ENCODE data around the gene C16orf96.

Gene C16orf96

DNA sequence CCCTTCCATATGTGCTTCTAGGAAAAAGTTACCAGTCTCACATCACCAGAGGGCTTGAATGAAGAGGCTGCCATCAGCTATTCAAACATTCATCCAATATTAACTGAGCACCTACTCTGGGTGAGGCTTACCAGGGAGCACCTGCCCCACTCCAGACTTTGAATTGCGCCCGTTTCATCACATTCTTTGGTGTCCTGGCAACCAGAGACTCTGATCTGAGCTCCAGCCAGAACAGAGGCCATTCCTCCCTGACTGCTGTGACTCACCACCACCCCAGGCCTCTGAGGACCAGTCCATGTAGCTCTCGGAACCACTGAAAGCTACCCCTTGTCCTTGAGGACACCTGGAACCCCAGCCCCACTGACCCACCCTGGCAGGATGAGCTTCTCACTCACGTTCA, at the start of gene C16orf96:
TSS of gene C16orf96 (plus strand) at position 229 of the 400 bp plus-strand sequence. CDS start at position 379, 150 bp downstream.
- DNase-seq (ENCODE audit: low read depth, low spot score), result peak; percentile 40

DNA sequence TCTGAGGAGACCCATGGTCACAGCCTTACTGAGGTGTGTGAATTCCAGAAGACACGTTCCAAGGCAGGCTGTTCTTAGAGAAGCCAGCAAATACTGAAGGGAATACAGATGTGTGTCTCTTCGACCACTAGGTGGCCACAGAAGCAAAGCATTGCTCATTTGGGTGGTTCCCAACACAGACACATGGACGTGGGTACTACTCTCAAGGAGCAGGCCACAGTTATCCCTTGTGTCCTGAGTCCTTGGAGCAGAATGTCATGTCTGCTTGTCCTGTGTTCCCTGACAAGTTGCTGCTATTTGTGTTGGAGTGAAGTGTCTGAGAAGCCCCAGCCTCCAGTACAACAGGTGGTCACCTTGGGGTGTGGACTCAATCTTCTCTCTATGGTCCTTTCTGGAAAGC, 49.7 kb upstream of the C16orf96 start:
- DNase-seq (ENCODE audit: low read depth, low spot score), result peak; percentile 85

DNA sequence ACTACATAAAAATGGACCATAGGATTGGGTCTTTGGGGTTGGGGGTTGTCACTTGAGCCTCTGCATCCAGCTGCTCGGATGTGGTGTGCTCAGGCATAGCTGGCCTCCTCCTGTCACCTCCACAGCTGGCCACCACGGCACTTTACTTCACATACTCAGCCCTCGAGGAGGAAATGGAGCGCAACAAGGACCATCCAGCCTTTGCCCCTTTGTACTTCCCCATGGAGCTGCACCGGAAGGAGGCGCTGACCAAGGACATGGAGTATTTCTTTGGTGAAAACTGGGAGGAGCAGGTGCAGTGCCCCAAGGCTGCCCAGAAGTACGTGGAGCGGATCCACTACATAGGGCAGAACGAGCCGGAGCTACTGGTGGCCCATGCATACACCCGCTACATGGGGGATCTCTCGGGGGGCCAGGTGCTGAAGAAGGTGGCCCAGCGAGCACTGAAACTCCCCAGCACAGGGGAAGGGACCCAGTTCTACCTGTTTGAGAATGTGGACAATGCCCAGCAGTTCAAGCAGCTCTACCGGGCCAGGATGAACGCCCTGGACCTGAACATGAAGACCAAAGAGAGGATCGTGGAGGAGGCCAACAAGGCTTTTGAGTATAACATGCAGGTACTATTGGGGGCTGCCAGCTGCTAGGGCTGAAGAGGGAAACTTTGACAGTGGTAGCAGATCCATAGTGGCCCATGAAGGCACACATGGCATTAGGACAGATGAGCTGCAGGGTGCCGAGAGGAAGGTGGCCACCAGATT, 48.4 kb upstream of the C16orf96 start:
- no peak for DNase-seq (ENCODE audit: low read depth, low spot score)

DNA sequence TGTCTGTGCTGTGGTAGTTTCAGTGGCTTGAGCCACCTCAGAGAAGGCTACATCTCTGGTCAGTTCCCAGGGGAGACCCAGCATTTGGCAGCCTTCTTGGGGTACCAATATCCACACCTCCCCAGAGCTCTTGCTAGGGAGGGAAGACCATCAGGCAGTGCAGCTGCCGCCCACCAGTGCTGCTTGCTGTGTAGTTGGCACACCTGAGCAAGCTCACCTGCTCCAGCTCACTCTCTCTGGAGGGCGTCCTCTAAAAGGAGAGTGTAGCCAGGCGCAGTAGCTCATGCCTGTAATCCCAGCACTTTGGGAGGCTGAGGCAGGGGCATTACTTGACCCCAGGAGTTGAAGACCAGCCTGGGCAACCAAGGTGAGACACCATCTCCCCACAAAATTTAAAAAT, 47.3 kb upstream of the C16orf96 start:
- DNase-seq (ENCODE audit: low read depth, low spot score), result no peak

DNA sequence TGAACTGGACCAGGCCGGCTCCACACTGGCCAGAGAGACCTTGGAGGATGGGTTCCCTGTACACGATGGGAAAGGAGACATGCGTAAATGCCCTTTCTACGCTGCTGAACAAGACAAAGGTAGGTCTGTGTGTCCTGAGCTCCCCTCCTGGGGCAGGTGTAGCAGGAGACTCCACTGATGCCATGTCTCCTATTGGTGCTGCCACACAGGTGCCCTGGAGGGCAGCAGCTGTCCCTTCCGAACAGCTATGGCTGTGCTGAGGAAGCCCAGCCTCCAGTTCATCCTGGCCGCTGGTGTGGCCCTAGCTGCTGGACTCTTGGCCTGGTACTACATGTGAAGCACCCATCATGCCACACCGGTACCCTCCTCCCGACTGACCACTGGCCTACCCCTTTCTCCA, 46.7 kb upstream of the C16orf96 start:
- DNase-seq (ENCODE audit: low read depth, low spot score), result no peak

DNA sequence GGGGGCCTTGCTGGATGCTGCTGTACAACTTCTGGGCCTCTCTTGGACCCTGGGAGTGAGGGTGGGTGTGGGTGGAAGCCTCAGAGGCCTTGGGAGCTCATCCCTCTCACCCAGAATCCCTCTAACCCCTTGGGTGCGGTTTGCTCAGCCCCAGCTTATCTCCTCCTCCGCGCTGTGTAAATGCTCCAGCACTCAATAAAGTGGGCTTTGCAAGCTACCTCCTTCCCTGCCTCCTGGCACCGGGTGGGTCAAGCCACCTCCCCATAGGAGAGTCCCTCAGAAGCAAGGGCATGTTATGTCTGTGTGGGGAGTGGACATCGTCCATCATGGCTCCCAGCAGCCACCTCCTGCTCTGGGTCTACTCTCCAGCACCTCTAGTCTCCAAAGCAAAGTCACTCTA, 46.0 kb upstream of the C16orf96 start:
- no peak for DNase-seq (ENCODE audit: low read depth, low spot score)

DNA sequence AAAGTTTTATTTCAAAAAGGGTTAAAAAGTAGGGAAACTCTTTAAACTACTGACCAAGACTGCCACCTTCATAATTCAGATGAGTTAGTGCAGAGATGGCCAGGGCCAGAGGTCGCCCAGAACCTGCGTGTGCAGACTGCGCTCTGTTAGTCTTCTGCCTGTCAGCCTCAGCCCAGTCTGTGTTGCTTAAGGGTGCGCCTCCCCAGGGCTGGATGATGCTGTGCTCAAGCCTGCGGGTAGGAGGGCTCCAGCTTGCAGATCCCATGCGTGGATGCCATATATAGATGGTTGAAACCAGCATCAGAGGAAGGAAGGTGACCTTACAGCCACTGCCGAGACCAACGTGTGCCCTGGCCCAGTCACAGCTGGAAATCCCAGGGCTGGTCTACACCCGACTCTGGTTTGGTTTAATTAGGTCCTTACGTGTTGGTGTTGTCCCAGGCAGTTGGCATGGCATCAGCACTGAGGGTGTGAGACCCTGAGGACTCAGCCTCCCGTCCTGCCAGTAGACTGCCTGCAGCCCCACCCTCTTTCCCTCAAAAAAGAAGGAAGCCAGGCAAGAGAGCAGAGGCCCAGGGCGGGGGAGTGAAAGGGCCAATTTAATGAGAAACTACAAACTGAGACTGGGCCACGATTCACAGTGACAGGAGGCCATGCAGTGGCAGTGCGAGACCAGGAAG, 45.3 kb upstream of the C16orf96 start:
- no peak for DNase-seq (ENCODE audit: low read depth, low spot score)

DNA sequence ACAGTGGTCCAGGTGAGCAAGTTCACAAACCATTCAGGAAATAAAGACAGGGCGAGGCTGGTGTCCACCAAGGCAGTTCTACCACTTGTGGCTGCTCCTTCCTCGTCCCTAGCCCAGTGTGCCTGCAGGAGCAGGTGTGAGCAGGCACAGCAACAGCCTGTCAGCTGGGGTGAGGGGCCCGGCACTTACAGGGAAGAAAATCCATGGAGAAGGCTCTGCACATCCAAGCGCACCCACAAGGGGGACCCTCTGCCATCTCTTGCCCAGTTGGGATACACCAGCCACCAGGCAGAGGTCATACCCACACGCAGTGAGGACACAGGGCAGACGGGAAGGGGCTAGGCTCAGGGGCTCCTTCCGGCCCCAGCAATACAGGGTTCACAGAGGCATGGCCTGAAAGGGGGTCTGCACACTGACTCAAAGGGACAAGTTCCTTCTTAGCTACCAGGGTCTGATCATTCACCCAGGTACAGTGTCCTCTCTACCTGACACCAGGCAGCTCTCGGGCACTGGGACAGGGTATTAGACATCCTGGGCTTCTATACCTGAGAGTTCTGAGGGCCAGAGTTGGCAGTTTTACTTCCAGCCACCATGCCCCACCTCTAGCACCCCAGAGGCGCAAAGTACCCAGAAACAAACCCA, 44.6 kb upstream of the C16orf96 start:
- peak; percentile 67 for DNase-seq (ENCODE audit: low read depth, low spot score)

DNA sequence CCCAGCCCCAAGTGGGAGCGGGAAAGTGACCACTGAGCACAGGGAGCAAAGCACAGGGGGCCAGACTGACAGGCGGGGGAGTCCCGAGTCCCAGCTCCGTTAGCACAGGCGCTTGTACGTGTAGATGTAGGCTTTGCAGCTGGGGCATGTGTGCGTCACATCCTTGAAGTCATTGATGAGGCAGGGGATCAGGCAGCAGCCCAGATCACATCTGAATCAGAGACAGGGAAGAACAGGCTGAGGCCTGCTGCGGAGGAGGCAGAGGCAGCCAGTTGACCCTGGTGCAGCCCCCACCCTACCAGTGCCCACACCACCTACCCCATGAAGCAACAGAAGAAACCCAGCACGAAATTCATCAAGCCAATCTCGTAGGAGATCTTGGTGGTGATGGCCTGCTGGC, 43.7 kb upstream of the C16orf96 start:
- no peak for DNase-seq (ENCODE audit: low read depth, low spot score)

DNA sequence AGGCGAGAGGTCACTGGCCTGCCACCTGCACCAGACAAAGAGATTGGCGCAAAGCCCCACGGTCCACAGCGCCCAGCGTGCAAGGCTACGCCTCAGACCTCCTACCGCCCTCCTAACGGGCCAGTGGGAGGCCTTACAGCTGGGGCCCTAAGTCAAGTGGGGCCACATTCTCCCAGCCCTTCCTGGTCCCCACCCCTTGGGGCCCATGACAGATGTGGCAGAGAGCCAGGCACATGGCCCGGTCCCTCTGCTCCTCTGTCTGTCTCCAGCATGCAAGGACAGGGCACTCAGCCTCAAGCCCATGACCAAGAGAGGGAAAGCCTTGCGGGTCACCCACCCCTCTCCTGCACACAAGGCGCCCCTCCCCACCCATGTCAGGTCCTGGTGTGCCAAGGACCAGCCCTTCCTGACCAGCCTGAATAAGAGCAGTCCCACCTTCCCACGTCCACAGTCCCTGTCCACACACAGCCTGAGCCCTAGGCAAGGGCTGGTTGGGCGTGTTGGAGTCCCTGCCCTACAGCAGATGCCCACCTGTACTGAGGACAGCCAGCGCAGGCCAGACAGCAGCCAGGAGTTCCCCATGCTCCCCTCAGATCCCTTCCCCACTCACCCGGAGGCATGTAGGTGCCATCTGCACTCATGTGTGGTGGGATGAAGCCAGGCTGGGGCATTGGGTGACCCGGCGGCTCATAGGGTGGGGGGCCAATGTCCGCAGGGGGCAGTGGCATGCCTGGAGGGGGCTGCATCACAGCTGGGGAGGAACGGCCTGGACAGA, 42.9 kb upstream of the C16orf96 start:
- no peak for DNase-seq (ENCODE audit: low read depth, low spot score)

DNA sequence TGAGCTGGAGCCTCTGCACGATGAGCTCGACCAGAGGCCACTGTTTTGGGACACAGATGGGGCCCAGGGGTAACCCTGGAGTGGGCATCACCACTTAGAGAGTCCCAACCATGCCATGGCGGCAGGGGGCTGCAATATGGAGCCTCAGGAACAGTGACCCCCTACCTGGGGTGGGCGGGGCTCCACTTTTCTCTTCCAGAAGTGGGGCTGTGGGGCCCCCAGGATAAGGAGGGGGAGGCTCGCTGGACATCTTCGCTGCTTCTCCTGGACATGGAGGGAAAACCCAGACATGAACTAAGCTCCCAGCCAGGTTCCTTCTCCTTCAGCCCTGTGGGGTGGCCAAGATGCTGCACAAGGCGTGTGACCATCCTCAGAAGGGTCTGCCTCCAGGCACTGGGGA, 42.3 kb upstream of the C16orf96 start:
- no peak for DNase-seq (ENCODE audit: low read depth, low spot score)

DNA sequence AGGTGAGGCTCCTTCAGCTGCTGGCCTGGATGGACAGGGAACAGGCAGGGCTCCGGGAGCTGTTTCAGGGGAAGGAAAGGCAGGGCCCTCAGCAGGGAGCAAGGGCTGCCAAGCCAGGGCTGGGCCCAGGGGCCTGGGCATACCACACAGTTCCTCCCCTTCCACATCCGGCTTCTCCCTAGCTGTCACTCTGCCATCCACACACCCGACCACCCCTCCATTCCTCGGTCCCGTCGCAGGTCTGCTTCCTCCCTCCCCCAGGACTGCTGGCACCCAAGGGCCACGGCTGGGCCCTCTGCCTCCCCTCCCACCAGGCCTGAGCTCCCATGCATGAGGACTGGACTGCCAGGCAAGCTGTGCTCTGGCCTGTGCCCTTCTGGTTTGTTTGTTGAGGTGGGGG, 41.5 kb upstream of the C16orf96 start:
- no peak for DNase-seq (ENCODE audit: low read depth, low spot score)

DNA sequence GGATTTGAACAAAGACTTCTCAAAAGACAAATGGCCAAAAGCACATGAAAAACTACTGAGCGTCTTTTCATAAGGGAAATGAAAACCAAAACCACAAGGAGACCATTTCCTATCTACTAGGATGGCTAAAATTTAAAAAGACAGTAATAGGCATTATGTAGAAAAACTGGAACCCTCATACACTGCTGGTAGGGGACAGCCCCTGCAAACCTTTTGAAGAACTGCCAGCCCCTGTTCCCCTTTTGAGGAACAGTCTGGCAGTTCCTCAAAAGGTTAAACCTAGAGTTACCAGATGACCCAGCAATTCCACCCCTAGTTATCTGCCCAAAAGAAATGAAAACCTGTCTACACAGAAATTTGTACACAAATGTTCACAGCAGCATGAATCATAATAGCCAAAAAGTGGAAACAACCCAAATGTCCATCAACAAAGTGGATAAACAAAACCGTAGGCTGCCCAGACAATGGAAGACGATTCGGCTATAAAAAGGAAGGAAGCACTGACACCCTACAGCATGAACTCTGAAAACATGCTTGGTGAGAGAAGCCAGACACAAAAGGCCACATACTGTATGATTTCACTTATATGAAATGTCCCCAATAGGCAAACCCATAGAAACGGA, 40.4 kb upstream of the C16orf96 start:
- no peak for DNase-seq (ENCODE audit: low read depth, low spot score)

DNA sequence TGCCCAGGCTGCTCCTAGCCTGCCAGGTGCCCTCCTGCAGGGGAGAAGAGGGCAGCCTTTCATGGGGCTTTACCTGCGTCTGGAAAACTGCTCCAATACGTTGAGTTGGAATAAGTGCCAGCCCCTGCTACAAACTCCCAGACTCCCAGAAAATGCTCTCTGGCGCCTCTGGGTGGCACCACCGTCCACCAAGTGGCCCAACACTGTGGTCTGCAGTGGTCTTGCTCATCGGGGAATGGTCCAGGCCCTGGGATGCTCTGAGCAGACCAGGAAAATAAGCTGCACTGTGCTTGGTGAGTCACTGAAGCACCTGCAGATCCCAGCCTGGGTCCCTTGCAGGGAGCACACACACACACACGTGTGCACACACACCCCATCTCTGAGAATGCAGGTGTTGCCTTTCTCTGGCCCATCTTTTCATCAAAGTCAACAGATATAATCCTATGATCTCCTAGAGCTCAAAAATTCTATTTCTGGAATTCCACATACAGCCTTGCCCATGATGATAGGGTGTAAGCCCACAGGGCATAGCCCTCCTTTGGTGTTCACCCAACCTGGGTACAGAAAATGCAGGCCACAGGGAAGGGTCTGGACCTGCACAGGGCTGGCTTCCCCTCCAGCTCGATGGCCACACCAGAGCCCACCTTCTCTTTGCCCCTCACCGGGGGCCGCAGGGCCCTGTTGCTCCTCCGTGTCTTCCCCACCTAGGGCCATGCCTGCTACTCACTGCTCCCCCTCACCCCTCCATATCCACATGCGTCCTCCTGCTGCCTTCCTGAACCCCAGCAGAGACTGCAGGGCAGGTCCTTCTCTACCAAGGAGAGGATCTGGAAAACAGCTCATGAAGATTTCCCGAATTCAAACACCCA, 38.1 kb upstream of the C16orf96 start:
- peak; percentile 72 for DNase-seq (ENCODE audit: low read depth, low spot score)

DNA sequence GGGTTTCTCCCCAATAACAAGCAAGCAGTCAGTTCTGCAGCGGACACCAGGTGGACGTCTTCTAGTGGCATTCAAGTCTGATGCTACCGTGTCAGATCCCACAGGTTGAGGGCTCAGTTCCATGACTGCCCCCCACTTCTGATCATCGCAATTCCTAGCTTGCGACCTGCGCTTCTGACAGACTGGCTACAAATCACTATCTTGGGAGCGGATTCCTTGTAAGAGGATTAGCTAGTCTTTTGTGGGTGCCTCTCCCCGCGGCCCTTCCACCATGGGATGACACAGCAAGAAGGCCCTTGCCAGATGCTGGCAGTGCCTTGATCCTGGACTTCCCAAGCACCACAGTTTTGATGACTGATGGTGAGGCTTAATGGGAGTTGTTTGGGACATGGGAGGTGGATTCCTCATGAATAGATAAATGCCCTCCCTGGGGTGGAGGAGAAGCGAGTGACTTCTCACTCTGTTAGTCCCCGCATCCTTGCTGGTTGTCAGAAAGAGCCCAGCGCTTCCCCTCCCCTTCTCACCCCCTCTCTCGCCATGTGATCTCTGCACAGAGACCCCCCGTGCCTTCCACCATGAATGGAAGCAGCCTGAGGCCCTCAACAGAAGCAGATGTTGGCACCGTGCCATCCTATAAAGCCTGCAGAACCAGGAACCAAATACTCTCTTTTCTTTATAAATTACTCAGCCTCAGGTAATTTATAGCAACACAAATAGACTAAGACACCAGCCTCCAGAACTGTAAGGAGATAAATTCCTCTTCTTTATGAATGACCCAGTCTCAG, 36.7 kb upstream of the C16orf96 start:
- DNase-seq (ENCODE audit: low read depth, low spot score), result no peak

DNA sequence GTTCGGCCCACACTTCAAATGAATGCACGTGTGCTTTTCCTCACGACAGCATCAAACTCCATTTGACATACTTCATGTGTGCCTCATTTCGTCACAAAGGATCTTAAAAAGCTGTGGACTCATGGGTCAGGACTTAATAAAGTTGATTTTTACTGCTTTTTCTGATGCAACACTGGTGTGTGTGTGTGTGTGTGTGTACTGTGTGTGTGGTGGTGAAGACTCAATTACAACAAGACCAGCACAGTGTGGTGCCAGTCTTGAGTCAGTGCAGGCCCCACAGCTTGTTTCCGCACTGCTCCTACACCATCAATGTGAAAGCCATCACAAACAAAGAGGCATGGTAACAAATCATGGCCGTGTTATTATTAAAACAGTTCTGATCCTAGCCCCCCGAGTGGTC, 35.2 kb upstream of the C16orf96 start:
- DNase-seq (ENCODE audit: low read depth, low spot score), result no peak

DNA sequence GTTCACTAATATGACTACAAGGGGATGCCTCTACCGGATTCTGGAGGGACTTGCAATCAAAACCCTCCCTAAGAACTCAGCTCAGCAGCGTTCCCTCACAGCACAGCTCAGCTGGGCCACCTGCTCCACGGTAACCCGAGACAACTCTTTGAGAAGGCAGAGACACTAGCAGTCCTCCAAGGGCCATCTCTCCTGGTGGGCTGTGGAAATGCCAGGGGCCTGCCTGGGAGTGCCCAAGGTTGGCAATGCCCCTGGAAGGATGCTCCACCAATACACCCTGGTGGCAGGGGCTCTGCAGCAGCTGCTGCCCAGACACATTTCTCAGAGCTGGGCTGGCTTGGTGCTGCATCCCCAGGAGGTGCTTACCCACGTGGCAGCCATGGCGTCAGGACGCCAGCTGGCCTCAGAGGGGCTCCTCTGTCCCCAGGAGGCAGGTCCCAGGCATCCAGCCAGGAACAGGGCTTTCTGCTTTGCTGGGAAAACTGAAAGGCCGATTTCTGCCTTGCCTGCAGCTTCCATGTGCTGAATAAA, 34.0 kb upstream of the C16orf96 start:
- DNase-seq (ENCODE audit: low read depth, low spot score), result peak; percentile 88

DNA sequence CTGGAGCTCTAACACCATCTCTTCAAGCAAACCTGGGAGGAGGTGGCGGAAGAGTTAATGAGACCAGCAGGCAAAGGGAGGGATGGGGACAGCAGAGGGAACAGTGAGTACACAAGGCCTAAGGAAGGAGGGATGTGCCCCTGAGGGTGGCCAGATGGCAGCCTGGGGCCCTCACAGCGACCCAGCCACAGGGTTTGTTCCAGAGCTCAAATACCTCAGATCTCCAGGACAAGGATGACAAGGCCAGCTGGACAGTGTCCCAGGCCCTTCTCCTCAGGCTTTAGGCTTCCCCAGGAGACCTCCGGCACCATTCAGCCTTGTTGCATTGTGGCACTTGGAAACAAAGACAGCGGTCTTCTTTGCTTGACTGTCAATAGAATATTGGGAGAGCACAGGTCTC, 32.5 kb upstream of the C16orf96 start:
- no peak for DNase-seq (ENCODE audit: low read depth, low spot score)

DNA sequence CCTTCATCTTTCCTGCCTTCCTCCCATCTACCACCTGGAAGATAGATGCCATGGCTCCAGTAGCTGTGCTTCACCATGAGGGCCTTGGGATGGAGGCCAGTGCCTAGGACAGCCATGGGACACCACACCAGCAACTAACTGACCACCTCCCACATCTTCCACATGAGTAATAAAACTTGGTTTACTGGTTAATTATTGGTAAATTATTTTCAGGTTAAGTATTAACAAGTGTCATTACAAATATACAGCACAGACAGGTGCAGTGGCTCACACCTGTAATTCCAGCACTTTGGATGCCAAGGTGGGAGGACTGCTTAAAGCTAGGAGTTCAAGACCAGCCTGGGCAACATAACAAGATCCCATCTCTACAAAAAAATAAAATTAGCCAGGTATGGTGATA, 31.6 kb upstream of the C16orf96 start:
- no peak for DNase-seq (ENCODE audit: low read depth, low spot score)

DNA sequence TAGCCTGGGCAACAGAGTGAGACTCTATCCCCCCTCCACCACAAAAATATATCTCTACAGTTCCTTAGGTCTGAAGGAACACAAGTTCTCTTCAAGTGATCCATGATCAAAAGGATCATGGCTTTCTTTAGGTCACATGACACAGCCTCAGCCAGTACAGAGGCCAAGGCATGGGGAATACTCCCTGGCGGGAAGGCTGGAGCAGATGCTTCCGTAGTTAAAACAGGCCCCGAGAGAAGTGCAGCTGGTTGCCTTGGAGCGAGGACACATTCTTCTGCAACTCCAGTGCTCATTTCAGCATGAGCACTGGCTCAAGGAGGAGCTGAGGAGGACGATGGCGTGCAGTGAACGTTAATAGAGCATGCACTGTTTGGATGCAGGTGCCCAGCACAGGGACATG, 31.1 kb upstream of the C16orf96 start:
- DNase-seq (ENCODE audit: low read depth, low spot score), result no peak
